A673 (cell line): ENCODE data around the gene MAT2A.

Source experiments
- EZH2 ChIP-seq: fragments of 200-600 bp; sonication (generic); IDR thresholded peaks from 2 replicates; pipeline ENCODE4 v1.6.1; 2017; ENCODE audit warnings: borderline replicate concordance, low read depth, mild to moderate bottlenecking, mixed read lengths, antibody characterized with exemption, low read length; ENCODE audit not compliant: poor library complexity, severe bottlenecking
- TF ChIP-seq, protein P1 (sequence below): fragments of 300-800, 200-600 bp; sonication (generic); conservative IDR thresholded peaks from 2 replicates; pipeline ENCODE4 v1.5.1; 2017; ENCODE audit warnings: low read depth, mild to moderate bottlenecking, antibody characterized with exemption, low read length, moderate library complexity, mixed read lengths

DNA sequence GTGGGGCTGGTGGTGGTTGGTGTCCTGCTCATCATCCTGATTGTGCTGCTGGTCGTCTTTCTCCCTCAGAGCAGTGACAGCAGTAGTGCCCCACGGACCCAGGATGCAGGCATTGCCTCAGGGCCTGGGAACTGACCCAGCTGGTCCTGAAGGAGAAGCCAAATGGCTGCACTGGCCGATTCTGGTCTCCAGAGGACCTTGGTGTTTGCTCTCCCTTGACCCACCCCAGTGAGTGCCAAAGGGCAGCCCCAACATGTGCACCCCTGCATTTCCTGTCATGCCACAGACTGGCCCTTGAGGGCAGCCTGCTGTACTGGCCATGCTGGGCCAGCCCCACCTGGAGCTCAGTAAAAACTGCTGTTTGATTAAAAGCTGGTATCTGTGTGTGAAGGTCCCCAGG, 54.1 kb downstream of the MAT2A start:
- TF ChIP-seq, protein P1, sequence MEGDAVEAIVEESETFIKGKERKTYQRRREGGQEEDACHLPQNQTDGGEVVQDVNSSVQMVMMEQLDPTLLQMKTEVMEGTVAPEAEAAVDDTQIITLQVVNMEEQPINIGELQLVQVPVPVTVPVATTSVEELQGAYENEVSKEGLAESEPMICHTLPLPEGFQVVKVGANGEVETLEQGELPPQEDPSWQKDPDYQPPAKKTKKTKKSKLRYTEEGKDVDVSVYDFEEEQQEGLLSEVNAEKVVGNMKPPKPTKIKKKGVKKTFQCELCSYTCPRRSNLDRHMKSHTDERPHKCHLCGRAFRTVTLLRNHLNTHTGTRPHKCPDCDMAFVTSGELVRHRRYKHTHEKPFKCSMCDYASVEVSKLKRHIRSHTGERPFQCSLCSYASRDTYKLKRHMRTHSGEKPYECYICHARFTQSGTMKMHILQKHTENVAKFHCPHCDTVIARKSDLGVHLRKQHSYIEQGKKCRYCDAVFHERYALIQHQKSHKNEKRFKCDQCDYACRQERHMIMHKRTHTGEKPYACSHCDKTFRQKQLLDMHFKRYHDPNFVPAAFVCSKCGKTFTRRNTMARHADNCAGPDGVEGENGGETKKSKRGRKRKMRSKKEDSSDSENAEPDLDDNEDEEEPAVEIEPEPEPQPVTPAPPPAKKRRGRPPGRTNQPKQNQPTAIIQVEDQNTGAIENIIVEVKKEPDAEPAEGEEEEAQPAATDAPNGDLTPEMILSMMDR: no peak
- no peak for TF ChIP-seq EZH2
